ENCODE measurements around the gene ADGRE1. TPM values are rescaled to one million over a fixed set of nuclear protein-coding genes. Genes with fewer than 3 reads are reported as not detected.

Gene ADGRE1
- total and polyA plus RNA-seq, 2 of the 8 experiments (the other 6 are each of a cell fraction or from before 2014, with no cell fraction given), result not detected

GRCh38 chr19:6875218-6875617 is 12.2 kb upstream of the ADGRE1 start:
- WGBS, 2 experiments (ENCODE audit: extremely low coverage in 1 of 2, insufficient coverage in 1 of 2, insufficient read length in 1 of 2, insufficient replicate concordance in 2 of 2, low coverage in 1 of 2, low lambda C conversion rate in 2 of 2, missing lambda C conversion rate in 1 of 2), result 74% methylated on average over 2 of the region's 2 CpGs; no CpG with 5 or more reads in 1 of the 2 experiments
- no peak overlapping the region for H3K9ac ChIP-seq (replicated peaks in 1 of 4; ENCODE audit: extremely low read depth in 1 of 4, low read depth in 3 of 4, low read length in 3 of 4)
- H3K79me2 ChIP-seq (ENCODE audit: control insufficient read depth in 1 of 2, insufficient read depth in 2 of 2, low read length in 2 of 2), result no peaks in the 10 kb centered on the region
- peaks cover 45 to 70% of the 10 kb centered on the region in 2 experiments for H3K9me3 ChIP-seq (ENCODE audit: insufficient read depth in 2 of 2, low read depth in 1 of 2, low read length in 1 of 2)
- DNase-seq (ENCODE audit: low read depth in 1 of 2, low spot score in 2 of 2), result no peak
- H3K4ac ChIP-seq (replicated peaks; ENCODE audit: insufficient read length, low read depth, low read length), result no peak overlapping the region
- no peak overlapping the region for H2BK5ac ChIP-seq (ENCODE audit: low read depth, low read length)
- no peak overlapping the region for H3K27ac ChIP-seq (ENCODE audit: low read depth, low read length)
- H3K36me3 ChIP-seq (ENCODE audit: control insufficient read depth in 2 of 4, insufficient read depth in 4 of 4, low read length in 3 of 4), result no peaks in the 10 kb centered on the region
- no peak for FAIRE-seq
- ChIA-PET CTCF (ENCODE audit: partially characterized antibody) (interaction anchor here (0.6 to 0.8 kb wide), 2 partner anchors 11 to 590 kb away, joined by 3 to 6 read pairs; no protein-coding TSS in a partner anchor), POLR2A (ENCODE audit: partially characterized antibody) (no interaction called here)
- no peak overlapping the region for H2BK15ac ChIP-seq (ENCODE audit: low read length)
- H4K20me1 ChIP-seq (replicated peaks in 1 of 2; ENCODE audit: control insufficient read depth in 1 of 2, insufficient read depth in 2 of 2, low read length in 2 of 2), result no peaks in the 10 kb centered on the region
- H4K8ac ChIP-seq (ENCODE audit: extremely low read depth, insufficient read depth, low read length), result no peak overlapping the region
- no peak overlapping the region for H3K56ac ChIP-seq (replicated peaks; ENCODE audit: insufficient read length, low read depth, low read length)
- no peak overlapping the region for H2BK12ac ChIP-seq (ENCODE audit: low read depth, low read length)
- no peak overlapping the region for H3K23ac ChIP-seq (ENCODE audit: insufficient read length)
- H2BK20ac ChIP-seq (ENCODE audit: low read length), result no peak overlapping the region
- H3K14ac ChIP-seq (ENCODE audit: insufficient read length), result no peak overlapping the region
- no peak overlapping the region for H4K91ac ChIP-seq (replicated peaks; ENCODE audit: insufficient read length, low read length)
- no peak overlapping the region for H3K4me2 ChIP-seq (ENCODE audit: insufficient read depth in 1 of 2, low read depth in 2 of 2, low read length in 2 of 2)
- H3K18ac ChIP-seq (ENCODE audit: extremely low read depth, low read length), result no peak overlapping the region
- no peak overlapping the region for H2AFZ ChIP-seq (ENCODE audit: low read length)
- no peaks in the 10 kb centered on the region for H3K23me2 ChIP-seq (ENCODE audit: low read depth, low read length)
- H3K4me3 ChIP-seq (ENCODE audit: extremely low read depth in 1 of 4, insufficient read depth in 2 of 4, low read depth in 3 of 4, low read length in 4 of 4), result no peak overlapping the region
- H3K27me3 ChIP-seq (replicated peaks in 1 of 4; ENCODE audit: control insufficient read depth in 3 of 4, extremely low read depth in 1 of 4, insufficient read depth in 3 of 4, low read length in 3 of 4), result no peaks in the 10 kb centered on the region
- no peaks in the 10 kb centered on the region for H3K4me1 ChIP-seq (replicated peaks in 1 of 4; ENCODE audit: control insufficient read depth in 3 of 4, insufficient read depth in 4 of 4, low read length in 3 of 4)
- H2AK5ac ChIP-seq (ENCODE audit: low read depth, low read length), result no peak overlapping the region
- no peaks in the 10 kb centered on the region for H3K79me1 ChIP-seq (ENCODE audit: low read depth, low read length)
- no peak overlapping the region for H2BK120ac ChIP-seq (replicated peaks; ENCODE audit: low read depth, low read length)
- H4K5ac ChIP-seq (ENCODE audit: insufficient read length, low read depth, low read length), result no peak overlapping the region
- TF ChIP-seq TBP (IDR thresholded peaks at IDR 0.05; ENCODE audit: low read depth, low read length) (no peak), CHD1 (IDR thresholded peaks at IDR 0.05; ENCODE audit: low read depth, low read length) (no peak), RAD21 (IDR thresholded peaks at IDR 0.05 in 1 of 2, conservative IDR thresholded peaks at IDR 0.05 in 1 of 2; ENCODE audit: low read depth in 2 of 2, low read length in 2 of 2) (no peak), FOSL1 (IDR thresholded peaks at IDR 0.05; ENCODE audit: insufficient read depth, low read depth, low read length) (no peak)

Measured in H1 (cell line).